Endothelial cell of umbilical vein (primary cell): Measurements from ENCODE around the gene ZNF346. TPM values are rescaled to one million over a fixed set of nuclear protein-coding genes. Genes with fewer than 3 reads are reported as not detected.

Source experiments
- BruUV-seq: library from RNA; stranded (reverse); fragments of 400-500 nt; replicated peaks from 2 replicates; lab custom pipeline; 2021; lab: Mats Ljungman, UMichigan
- CTCF ChIA-PET: fragments of 300-600, 350-600 bp; sonication (Branson Sonifier 250); formaldehyde crosslinking; loops from one replicate; lab custom pipeline; 2021; ENCODE audit warnings: antibody characterized with exemption, inconsistent platforms; lab: Charles Lee
- POLR2A ChIA-PET: fragments of 300-600, 350-600 bp; sonication (Branson Sonifier 250); formaldehyde crosslinking; loops from one replicate; lab custom pipeline; 2021; ENCODE audit warnings: antibody characterized with exemption, inconsistent platforms; lab: Charles Lee
- DNase-seq: peaks from one replicate; pipeline ENCODE4 v3.0.0-alpha.2; 2011; ENCODE audit warnings: low read depth, low spot score
- FAIRE-seq: peaks from 2 replicates; lab custom pipeline; 2011; peaks lifted over from hg19 to GRCh38; lab: Jason Lieb, UNC
- H2AFZ ChIP-seq: 2 replicates; pipeline ENCODE4 v1.6.0; 2012; ENCODE audit warnings: low read depth, low read length, control low read depth, inconsistent platforms
- H3K27ac ChIP-seq: 2 replicates; pipeline ENCODE4 v1.5.1; 2011; ENCODE audit warnings: low read depth, mild to moderate bottlenecking, control low read depth, low read length, moderate library complexity; ENCODE audit not compliant: insufficient read depth
- H3K27me3 ChIP-seq, 2 experiments: 2 replicates each; pipeline versions ENCODE4 v1.6.0 to v1.6.1; 2011; ENCODE audit warnings: low read length in 2 of 2, mixed read lengths in 1 of 2; ENCODE audit not compliant: control insufficient read depth in 2 of 2, insufficient read depth in 2 of 2
- H3K36me3 ChIP-seq, 2 experiments: 2 replicates in 1 of 2; 3 replicates in 1 of 2; pipeline ENCODE4 v1.5.1; 2011; ENCODE audit warnings: low read length in 2 of 2, mild to moderate bottlenecking in 1 of 2, moderate library complexity in 1 of 2; ENCODE audit not compliant: control insufficient read depth in 2 of 2, insufficient read depth in 2 of 2; ENCODE audit errors: extremely low read depth in 1 of 2
- H3K4me1 ChIP-seq: 3 replicates; pipeline ENCODE4 v1.5.1; 2011; ENCODE audit warnings: mild to moderate bottlenecking, low read length; ENCODE audit not compliant: control insufficient read depth, insufficient read depth; ENCODE audit errors: extremely low read depth
- H3K4me2 ChIP-seq: 2 replicates; pipeline ENCODE4 v1.6.1; 2011; ENCODE audit warnings: low read length, control low read depth, mixed read lengths; ENCODE audit not compliant: insufficient read depth
- H3K4me3 ChIP-seq, 3 experiments: fragments of 200-600 bp in 1 of 3; sonication (generic), shearing (Covaris generic) in 1 of 3; replicated peaks in 1 of 3; 2 replicates each; pipeline ENCODE4 v1.5.1; 2011 to 2016; ENCODE audit warnings: control low read depth in 3 of 3, low read length in 3 of 3, mild to moderate bottlenecking in 2 of 3, inconsistent platforms in 1 of 3, low read depth in 1 of 3, moderate library complexity in 1 of 3; ENCODE audit not compliant: insufficient read depth in 1 of 3
- H3K79me2 ChIP-seq: 2 replicates; pipeline ENCODE4 v1.6.0; 2012; ENCODE audit warnings: low read length, inconsistent platforms; ENCODE audit not compliant: control insufficient read depth, insufficient read depth
- H3K9ac ChIP-seq: replicated peaks from 2 replicates; pipeline ENCODE3; 2011; ENCODE audit warnings: low read length, control low read depth; ENCODE audit not compliant: insufficient read depth; ENCODE audit errors: extremely low read depth
- H3K9me1 ChIP-seq: replicated peaks from 3 replicates; pipeline ENCODE4 v1.6.0; 2011; ENCODE audit warnings: mild to moderate bottlenecking, low read length; ENCODE audit not compliant: control insufficient read depth, insufficient read depth; ENCODE audit errors: extremely low read depth
- H3K9me3 ChIP-seq: replicated peaks from 2 replicates; pipeline ENCODE4 v1.5.1; 2012; ENCODE audit warnings: low read length, inconsistent platforms; ENCODE audit not compliant: control insufficient read depth, insufficient read depth
- H4K20me1 ChIP-seq: replicated peaks from 2 replicates; pipeline ENCODE3; 2011; ENCODE audit warnings: mild to moderate bottlenecking, low read length; ENCODE audit not compliant: control insufficient read depth, insufficient read depth; ENCODE audit errors: extremely low read depth
- CTCF ChIP-seq, 2 donors: IDR thresholded peaks; 1 replicate in 1 of 2; 2 replicates in 1 of 2; pipeline ENCODE4 v1.5.1; 2011; ENCODE audit warnings: low read length in 2 of 2, mild to moderate bottlenecking in 2 of 2, moderate library complexity in 2 of 2, control low read depth in 1 of 2, inconsistent platforms in 1 of 2, low read depth in 1 of 2; ENCODE audit not compliant: insufficient read depth in 1 of 2; ENCODE audit errors: extremely low read depth in 1 of 2
- EZH2 ChIP-seq: IDR thresholded peaks from 2 replicates; pipeline ENCODE4 v1.6.1; 2012; ENCODE audit warnings: borderline replicate concordance, low read depth, mild to moderate bottlenecking, moderate library complexity, low read length, inconsistent platforms; ENCODE audit not compliant: severe bottlenecking
- FOS ChIP-seq: IDR thresholded peaks from 2 replicates; pipeline ENCODE4 v1.6.1; 2011; ENCODE audit warnings: mild to moderate bottlenecking, low read length, moderate library complexity, borderline replicate concordance; ENCODE audit not compliant: insufficient read depth
- GATA2 ChIP-seq: IDR thresholded peaks from 2 replicates; pipeline ENCODE4 v1.7.0; 2011; ENCODE audit warnings: low read depth, mild to moderate bottlenecking, moderate library complexity, mixed read lengths, low read length; ENCODE audit not compliant: insufficient read length, insufficient read depth
- JUN ChIP-seq: IDR thresholded peaks from 2 replicates; pipeline ENCODE4 v1.6.1; 2011; ENCODE audit warnings: borderline replicate concordance, low read depth; ENCODE audit not compliant: insufficient read length, insufficient read depth
- MAX ChIP-seq: IDR thresholded peaks from 2 replicates; pipeline ENCODE4 v1.6.1; 2011; ENCODE audit not compliant: insufficient read depth, insufficient read length
- MYC ChIP-seq: IDR thresholded peaks from one replicate; pipeline ENCODE4 v1.6.1; 2011; ENCODE audit warnings: mild to moderate bottlenecking, low read depth, low read length
- POLR2A ChIP-seq: IDR thresholded peaks from 2 replicates; pipeline ENCODE4 v1.6.1; 2012; ENCODE audit warnings: low read depth, mild to moderate bottlenecking, control low read depth, low read length
- POLR2AphosphoS5 ChIP-seq: IDR thresholded peaks from 2 replicates; pipeline ENCODE4 v1.6.1; 2012; ENCODE audit warnings: low read depth, mild to moderate bottlenecking, control low read depth, low read length, moderate library complexity; ENCODE audit not compliant: insufficient read depth
- dilution Hi-C: fragments of 300-500 bp; cut with MboI; formaldehyde crosslinking; loops from one replicate; pipeline ENCODE4 v1.15.0; 2019; ENCODE audit warnings: low sequenced_read_pairs; ENCODE audit not compliant: extremely low pct_ligation_motif_present
- intact Hi-C: fragments of 100-400 bp; cut with micrococcal nuclease; formaldehyde crosslinking; loops from one replicate; pipeline ENCODE4 v1.10.0; 2022
- polyA plus RNA-seq, 4 experiments: library from polyadenylated mRNA; depleted of rRNA in 3 of 4; stranded (reverse) in 3 of 4; unstranded in 1 of 4; fragments of >200 nt; gene quantifications; 2 replicates each; pipeline versions ENCODE4 v1.2.1 to v1.2.3, GENCODE V29; 2011 to 2012; ENCODE audit warnings: missing spikeins in 1 of 4
- total RNA-seq: library from RNA; stranded (reverse); gene quantifications from 2 replicates; pipeline ENCODE4 v1.2.3, GENCODE V29; 2021

ZNF346 gene
- total and polyA plus RNA-seq, 2 donors (not counting 3 experiments of a cell fraction or from before 2014, with no cell fraction given): 25.3 to 35.2 TPM

DNA sequence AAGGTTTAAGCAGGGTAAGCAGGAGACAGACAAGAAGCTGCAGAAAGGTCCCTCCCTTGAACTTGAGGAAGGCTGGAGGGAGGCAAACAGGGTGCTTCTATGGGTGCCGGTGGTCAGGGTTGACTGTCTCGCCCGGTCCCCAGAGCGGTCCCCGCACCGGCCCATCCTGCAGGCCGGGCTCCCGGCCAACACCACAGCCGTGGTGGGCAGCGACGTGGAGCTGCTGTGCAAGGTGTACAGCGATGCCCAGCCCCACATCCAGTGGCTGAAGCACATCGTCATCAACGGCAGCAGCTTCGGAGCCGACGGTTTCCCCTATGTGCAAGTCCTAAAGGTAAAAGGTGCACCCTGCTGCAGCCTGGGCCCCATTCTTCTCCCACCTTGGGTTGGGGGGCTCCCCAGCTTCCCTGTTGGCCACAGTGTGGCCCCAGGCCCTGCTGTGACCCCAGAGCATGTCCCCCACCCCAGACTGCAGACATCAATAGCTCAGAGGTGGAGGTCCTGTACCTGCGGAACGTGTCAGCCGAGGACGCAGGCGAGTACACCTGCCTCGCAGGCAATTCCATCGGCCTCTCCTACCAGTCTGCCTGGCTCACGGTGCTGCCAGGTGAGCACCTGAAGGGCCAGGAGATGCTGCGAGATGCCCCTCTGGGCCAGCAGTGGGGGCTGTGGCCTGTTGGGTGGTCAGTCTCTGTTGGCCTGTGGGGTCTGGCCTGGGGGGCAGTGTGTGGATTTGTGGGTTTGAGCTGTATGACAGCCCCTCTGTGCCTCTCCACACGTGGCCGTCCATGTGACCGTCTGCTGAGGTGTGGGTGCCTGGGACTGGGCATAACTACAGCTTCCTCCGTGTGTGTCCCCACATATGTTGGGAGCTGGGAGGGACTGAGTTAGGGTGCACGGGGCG is 69.9 kb downstream of the ZNF346 start:
- no peaks in the 10 kb centered on the region for H3K79me2 ChIP-seq
- H3K4me3 ChIP-seq: no peak overlapping the region
- no peak overlapping the region for H2AFZ ChIP-seq
- no peak overlapping the region for H3K4me2 ChIP-seq
- no peaks in the 10 kb centered on the region for H3K36me3 ChIP-seq
- FAIRE-seq: no peak
- no peak for TF ChIP-seq MYC
- no peak for TF ChIP-seq FOS
- TF ChIP-seq POLR2A: no peak
- TF ChIP-seq POLR2AphosphoS5: no peak
- TF ChIP-seq CTCF (IDR thresholded peaks at IDR 0.05; ENCODE audit: extremely low read depth in 1 of 2, insufficient read depth in 1 of 2, low read depth in 1 of 2, low read length in 2 of 2): no peak
- no peak for TF ChIP-seq GATA2
- no peak for TF ChIP-seq EZH2
- no peak for TF ChIP-seq JUN
- no peak for TF ChIP-seq MAX
- H3K4me1 ChIP-seq: peaks cover 41% of the 10 kb centered on the region
- no peaks in the 10 kb centered on the region for H4K20me1 ChIP-seq
- H3K9me3 ChIP-seq: no peaks in the 10 kb centered on the region
- peaks cover 0 to 1% of the 10 kb centered on the region in 2 experiments for H3K27me3 ChIP-seq
- H3K27ac ChIP-seq: no peak overlapping the region
- intact Hi-C loops (no loop called here), dilution Hi-C loops (no loop called here)
- no peak for DNase-seq
- POLR2A ChIA-PET: no interaction called here
- no peaks in the 10 kb centered on the region for H3K9me1 ChIP-seq
- BruUV-seq: no TSS peak
- CTCF ChIA-PET: interaction anchor here (1.3 to 2.1 kb wide), 3 partner anchors 18 to 21 kb away, joined by 4 to 6 read pairs (median 4); no protein-coding TSS in a partner anchor
- H3K9ac ChIP-seq: no peak overlapping the region
